ENCODE results near the gene PLPP7. TPM values are rescaled to one million over a fixed set of nuclear protein-coding genes. Genes with fewer than 3 reads are reported as not detected.

Gene PLPP7
- total RNA-seq, 1 experiment from 2014 or later = not detected

DNA sequence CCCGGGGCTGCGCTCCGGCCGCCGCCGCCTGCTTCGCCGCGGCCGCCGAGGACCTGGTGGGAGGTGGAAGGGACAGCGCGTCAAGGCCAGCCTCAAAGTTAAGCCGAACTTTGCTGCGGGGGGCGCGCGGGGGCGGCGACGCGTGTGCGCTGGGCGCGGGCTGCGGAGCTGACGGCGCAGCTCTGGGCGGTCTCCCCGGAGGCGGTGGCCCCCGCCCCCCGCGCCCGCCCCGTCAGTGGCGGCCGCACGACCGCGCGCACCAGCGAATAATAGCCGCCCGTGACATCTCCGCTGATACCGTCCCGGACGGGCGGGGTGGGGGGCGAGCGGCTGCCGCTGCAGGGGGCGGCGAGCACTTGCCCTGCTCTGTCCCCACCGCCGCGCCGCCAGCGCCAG, 12.6 kb upstream of the PLPP7 start:
- Histone ChIP-seq H3K4me3 (peak overlapping the region; percentile 74; the same call in 1 of the 2 replicates), H4K20me1 (ENCODE audit: insufficient read depth) (no peaks in the 10 kb centered on the region), H3K4me2 (peak overlapping the region; percentile 80), H3K4me1 (replicated peaks; ENCODE audit: insufficient read depth) (no peaks in the 10 kb centered on the region), H3K36me3 (ENCODE audit: low read depth) (no peaks in the 10 kb centered on the region), H3F3A (ENCODE audit: insufficient read depth, low read depth) (no peaks in the 10 kb centered on the region), H3K27me3 (ENCODE audit: insufficient read depth, low read depth) (peaks cover 25% of the 10 kb centered on the region), H3K9me3 (ENCODE audit: insufficient read depth, low read depth) (no peaks in the 10 kb centered on the region), H3K9me2 (ENCODE audit: insufficient read depth) (no peaks in the 10 kb centered on the region), H2AFZ (no peak overlapping the region), H3K27ac (no peak overlapping the region), H3K79me2 (ENCODE audit: low read depth) (no peaks in the 10 kb centered on the region)
- ChIA-PET POLR2A (ENCODE audit: unreplicated experiment) (no interaction called here), CTCF (no interaction called here)
- TF ChIP-seq, protein P1, sequence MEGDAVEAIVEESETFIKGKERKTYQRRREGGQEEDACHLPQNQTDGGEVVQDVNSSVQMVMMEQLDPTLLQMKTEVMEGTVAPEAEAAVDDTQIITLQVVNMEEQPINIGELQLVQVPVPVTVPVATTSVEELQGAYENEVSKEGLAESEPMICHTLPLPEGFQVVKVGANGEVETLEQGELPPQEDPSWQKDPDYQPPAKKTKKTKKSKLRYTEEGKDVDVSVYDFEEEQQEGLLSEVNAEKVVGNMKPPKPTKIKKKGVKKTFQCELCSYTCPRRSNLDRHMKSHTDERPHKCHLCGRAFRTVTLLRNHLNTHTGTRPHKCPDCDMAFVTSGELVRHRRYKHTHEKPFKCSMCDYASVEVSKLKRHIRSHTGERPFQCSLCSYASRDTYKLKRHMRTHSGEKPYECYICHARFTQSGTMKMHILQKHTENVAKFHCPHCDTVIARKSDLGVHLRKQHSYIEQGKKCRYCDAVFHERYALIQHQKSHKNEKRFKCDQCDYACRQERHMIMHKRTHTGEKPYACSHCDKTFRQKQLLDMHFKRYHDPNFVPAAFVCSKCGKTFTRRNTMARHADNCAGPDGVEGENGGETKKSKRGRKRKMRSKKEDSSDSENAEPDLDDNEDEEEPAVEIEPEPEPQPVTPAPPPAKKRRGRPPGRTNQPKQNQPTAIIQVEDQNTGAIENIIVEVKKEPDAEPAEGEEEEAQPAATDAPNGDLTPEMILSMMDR (conservative IDR thresholded peaks at IDR 0.05) = no peak
- TF ChIP-seq EZH2 (IDR thresholded peaks at IDR 0.05; ENCODE audit: low read depth) = no peak
- intact Hi-C loops (cut with micrococcal nuclease; ENCODE audit: unreplicated experiment) = loop anchor here (5.0 kb wide), 1 partner anchor 60 kb away; no protein-coding TSS in a partner anchor
- DNase-seq = no peak
- no TSS peak for BruUV-seq (replicated peaks)

DNA sequence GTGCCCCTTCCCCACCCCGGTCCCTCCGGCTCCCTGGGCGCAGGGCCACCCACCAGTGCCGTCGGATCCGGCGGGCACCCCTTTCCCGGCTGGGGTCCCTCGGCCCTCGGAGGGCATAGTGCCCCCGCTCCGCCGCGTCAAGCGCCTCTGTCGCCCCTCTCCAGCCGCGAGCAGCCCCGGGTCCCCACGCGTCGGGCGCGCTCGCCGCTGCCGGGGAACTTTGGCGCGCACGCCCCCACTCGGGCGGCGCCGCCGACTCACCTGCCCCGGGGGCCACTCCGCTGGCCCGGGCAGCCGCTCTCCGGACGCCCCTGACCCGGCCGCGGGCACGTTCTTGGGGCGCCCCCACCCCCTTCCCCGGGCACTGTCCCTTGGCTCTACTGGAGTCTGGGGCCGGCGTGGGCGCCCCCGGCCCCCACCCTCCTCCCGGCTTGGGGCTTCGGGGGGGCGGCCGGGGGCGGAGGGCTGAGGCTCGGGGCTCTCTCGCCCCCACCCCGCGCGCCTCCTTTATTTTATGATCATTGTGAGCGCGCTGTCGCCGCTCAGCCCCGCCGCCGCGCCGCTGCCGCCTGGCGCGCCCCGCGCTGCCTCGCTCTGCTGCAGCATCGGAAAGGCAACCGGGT, 12.1 kb upstream of the PLPP7 start:
- CTCF ChIA-PET = no interaction called here

DNA sequence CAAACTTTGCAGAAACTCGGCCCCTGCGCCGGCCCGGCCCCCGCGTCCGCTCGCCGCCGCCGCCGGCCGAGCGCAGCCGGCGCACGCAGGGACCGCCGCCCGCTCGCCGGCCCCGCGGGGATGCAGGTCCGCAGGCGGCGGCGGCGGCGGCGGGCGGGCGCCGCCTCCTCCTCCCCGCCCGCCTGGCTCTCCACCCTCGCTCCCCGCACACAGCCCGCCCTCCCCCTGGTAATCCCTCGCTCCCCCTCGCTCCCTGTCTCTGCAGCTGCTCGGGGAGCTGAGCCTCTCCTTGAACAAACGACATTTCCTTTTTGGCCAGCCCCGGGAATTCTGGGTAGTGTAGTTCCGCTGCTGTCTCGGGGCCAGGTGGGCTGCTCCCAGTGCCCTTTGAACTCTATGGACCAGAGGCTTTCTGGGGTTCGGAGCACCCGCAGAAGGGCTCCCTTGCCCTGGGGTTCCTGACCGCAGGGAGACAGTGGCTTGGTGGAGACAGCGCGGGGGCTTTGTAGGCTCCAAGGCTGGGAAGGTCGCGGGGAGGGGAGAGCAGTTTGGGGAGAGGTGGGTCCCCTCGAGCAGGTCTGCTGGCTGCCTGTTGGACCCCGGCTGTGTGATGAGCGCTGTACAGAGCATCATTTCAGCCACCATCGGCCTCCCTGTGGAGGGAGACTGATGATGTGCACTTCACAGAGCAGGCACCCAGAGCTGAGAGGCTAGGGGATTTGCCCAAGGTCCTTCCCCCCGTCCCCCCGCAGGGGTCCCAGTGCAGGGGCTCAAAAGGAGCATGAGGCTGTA, 11.4 kb upstream of the PLPP7 start:
- intact Hi-C loops (cut with micrococcal nuclease; ENCODE audit: unreplicated experiment) = loop anchor here (5.0 kb wide), 1 partner anchor 59 kb away; no protein-coding TSS in a partner anchor

More for the DNA sequence above, 12.1 kb upstream of the PLPP7 start:
- intact Hi-C loops (cut with micrococcal nuclease; ENCODE audit: unreplicated experiment) = loop anchor here (5.0 kb wide), 1 partner anchor 60 kb away; no protein-coding TSS in a partner anchor
- DNase-seq = no peak
- POLR2A ChIA-PET (ENCODE audit: unreplicated experiment) = no interaction called here
- BruUV-seq (replicated peaks) = no TSS peak
- Histone ChIP-seq H3K4me2 (peak overlapping the region; percentile 80), H2AFZ (peak overlapping the region; percentile 75; the same call in 1 of the 2 replicates), H3K27me3 (ENCODE audit: insufficient read depth, low read depth) (peaks cover 30% of the 10 kb centered on the region), H3K4me3 (peak overlapping the region; percentile 74), H3K79me2 (ENCODE audit: low read depth) (no peaks in the 10 kb centered on the region), H3K4me1 (replicated peaks; ENCODE audit: insufficient read depth) (no peaks in the 10 kb centered on the region), H3K36me3 (ENCODE audit: low read depth) (no peaks in the 10 kb centered on the region), H4K20me1 (ENCODE audit: insufficient read depth) (no peaks in the 10 kb centered on the region), H3K9me3 (ENCODE audit: insufficient read depth, low read depth) (no peaks in the 10 kb centered on the region), H3K9me2 (ENCODE audit: insufficient read depth) (no peaks in the 10 kb centered on the region), H3K27ac (no peak overlapping the region), H3F3A (ENCODE audit: insufficient read depth, low read depth) (no peaks in the 10 kb centered on the region)
- TF ChIP-seq EZH2 (IDR thresholded peaks at IDR 0.05; ENCODE audit: low read depth) = no peak
- TF ChIP-seq, protein P1 (conservative IDR thresholded peaks at IDR 0.05) = no peak

More for the DNA sequence above, 11.4 kb upstream of the PLPP7 start:
- H3K27ac ChIP-seq = no peak overlapping the region
- peak overlapping the region; percentile 80 for H3K4me2 ChIP-seq
- no peaks in the 10 kb centered on the region for H3K9me2 ChIP-seq (ENCODE audit: insufficient read depth)
- H4K20me1 ChIP-seq (ENCODE audit: insufficient read depth) = no peaks in the 10 kb centered on the region
- CTCF ChIA-PET = interaction anchor here (0.6 kb wide), 1 partner anchor 22 kb away, joined by 7 read pairs; no protein-coding TSS in a partner anchor
- peak overlapping the region; percentile 74; the same call in 1 of the 2 replicates for H3K4me3 ChIP-seq
- H3K9me3 ChIP-seq (ENCODE audit: insufficient read depth, low read depth) = no peaks in the 10 kb centered on the region
- no peak for TF ChIP-seq EZH2 (IDR thresholded peaks at IDR 0.05; ENCODE audit: low read depth)
- TF ChIP-seq, protein P1 (conservative IDR thresholded peaks at IDR 0.05) = no peak
- no peaks in the 10 kb centered on the region for H3F3A ChIP-seq (ENCODE audit: insufficient read depth, low read depth)
- H3K4me1 ChIP-seq (replicated peaks; ENCODE audit: insufficient read depth) = no peaks in the 10 kb centered on the region
- peak; percentile 38 to 46 for DNase-seq
- H3K27me3 ChIP-seq (ENCODE audit: insufficient read depth, low read depth) = peaks cover 32% of the 10 kb centered on the region
- H2AFZ ChIP-seq = no peak overlapping the region
- no TSS peak for BruUV-seq (replicated peaks)
- POLR2A ChIA-PET (ENCODE audit: unreplicated experiment) = interaction anchor here (0.6 kb wide), 1 partner anchor 39 kb away, joined by 3 read pairs; no protein-coding TSS in a partner anchor
- H3K79me2 ChIP-seq (ENCODE audit: low read depth) = no peaks in the 10 kb centered on the region
- H3K36me3 ChIP-seq (ENCODE audit: low read depth) = no peaks in the 10 kb centered on the region
